SKM-1 treated with dmso at 0.1 percent for 144 hours (cell line): Measurements from ENCODE around the gene ZNF396.

Experiments used
- DNase-seq: peaks from one replicate; lab custom pipeline; 2025; ENCODE audit not compliant: unreplicated experiment; lab: John Stamatoyannopoulos, UW

Gene ZNF396

GRCh38 chr18:35386600-35387100 is 9.5 kb upstream of the ZNF396 start:
- peak; percentile 71 for DNase-seq

- no peak for DNase-seq
Measured at GRCh38 chr18:35383136-35383535, 6.0 kb upstream of the ZNF396 start.

GRCh38 chr18:35379421-35379820 is 2.3 kb upstream of the ZNF396 start:
- DNase-seq, result no peak

- peak; percentile 8 for DNase-seq
Measured at GRCh38 chr18:35378574-35378896, 1.4 kb upstream of the ZNF396 start.

- no peak for DNase-seq
Measured at GRCh38 chr18:35377875-35378573, 887 bp upstream of the ZNF396 start.

- peak; percentile 64 for DNase-seq
Measured at GRCh38 chr18:35376393-35376741, 770 bp downstream of the ZNF396 start.

- DNase-seq, result no peak
Measured at GRCh38 chr18:35374708-35375107, 2.4 kb downstream of the ZNF396 start.

GRCh38 chr18:35371412-35372195 is 5.5 kb downstream of the ZNF396 start:
- no peak for DNase-seq

- no peak for DNase-seq
Measured at GRCh38 chr18:35369126-35369525, 8.0 kb downstream of the ZNF396 start.

GRCh38 chr18:35368595-35368994 is 8.5 kb downstream of the ZNF396 start:
- no peak for DNase-seq

GRCh38 chr18:35362531-35362930 is 14.6 kb downstream of the ZNF396 start:
- no peak for DNase-seq

GRCh38 chr18:35361570-35362321 is 15.4 kb downstream of the ZNF396 start:
- no peak for DNase-seq

- DNase-seq, result peak; percentile 62
Measured at GRCh38 chr18:35355140-35355618, 22.0 kb downstream of the ZNF396 start.

- no peak for DNase-seq
Measured at GRCh38 chr18:35352778-35353177, 24.4 kb downstream of the ZNF396 start.

GRCh38 chr18:35352283-35352682 is 24.9 kb downstream of the ZNF396 start:
- no peak for DNase-seq

GRCh38 chr18:35348001-35348400 is 29.1 kb downstream of the ZNF396 start:
- DNase-seq, result no peak

GRCh38 chr18:35345950-35346349 is 31.2 kb downstream of the ZNF396 start:
- DNase-seq, result no peak

- DNase-seq, result no peak
Measured at GRCh38 chr18:35345460-35345921, 31.6 kb downstream of the ZNF396 start.

GRCh38 chr18:35344736-35345459 is 32.2 kb downstream of the ZNF396 start:
- no peak for DNase-seq

GRCh38 chr18:35343936-35344735 is 33.0 kb downstream of the ZNF396 start, which contains the start of gene ZNF24:
Gene ZNF24, minus strand, starts transcription at chr18:35344420. Its CDS starts 3,770 bp downstream, at chr18:35340650.
- DNase-seq, result peak; percentile 92
